HG03432 (cell line): ENCODE measurements around the gene PLA2G4E.

Source experiments
- ATAC-seq: cut with Tn5 transposase; IDR thresholded peaks from one replicate; pipeline ENCODE4 v1.9.1; 2021; ENCODE audit warnings: mild to moderate bottlenecking, moderate library complexity; ENCODE audit not compliant: unreplicated experiment

The PLA2G4E gene, protein sequence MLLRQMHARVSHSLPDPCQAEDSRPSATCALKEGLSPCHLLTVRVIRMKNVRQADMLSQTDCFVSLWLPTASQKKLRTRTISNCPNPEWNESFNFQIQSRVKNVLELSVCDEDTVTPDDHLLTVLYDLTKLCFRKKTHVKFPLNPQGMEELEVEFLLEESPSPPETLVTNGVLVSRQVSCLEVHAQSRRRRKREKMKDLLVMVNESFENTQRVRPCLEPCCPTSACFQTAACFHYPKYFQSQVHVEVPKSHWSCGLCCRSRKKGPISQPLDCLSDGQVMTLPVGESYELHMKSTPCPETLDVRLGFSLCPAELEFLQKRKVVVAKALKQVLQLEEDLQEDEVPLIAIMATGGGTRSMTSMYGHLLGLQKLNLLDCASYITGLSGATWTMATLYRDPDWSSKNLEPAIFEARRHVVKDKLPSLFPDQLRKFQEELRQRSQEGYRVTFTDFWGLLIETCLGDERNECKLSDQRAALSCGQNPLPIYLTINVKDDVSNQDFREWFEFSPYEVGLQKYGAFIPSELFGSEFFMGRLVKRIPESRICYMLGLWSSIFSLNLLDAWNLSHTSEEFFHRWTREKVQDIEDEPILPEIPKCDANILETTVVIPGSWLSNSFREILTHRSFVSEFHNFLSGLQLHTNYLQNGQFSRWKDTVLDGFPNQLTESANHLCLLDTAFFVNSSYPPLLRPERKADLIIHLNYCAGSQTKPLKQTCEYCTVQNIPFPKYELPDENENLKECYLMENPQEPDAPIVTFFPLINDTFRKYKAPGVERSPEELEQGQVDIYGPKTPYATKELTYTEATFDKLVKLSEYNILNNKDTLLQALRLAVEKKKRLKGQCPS

DNA sequence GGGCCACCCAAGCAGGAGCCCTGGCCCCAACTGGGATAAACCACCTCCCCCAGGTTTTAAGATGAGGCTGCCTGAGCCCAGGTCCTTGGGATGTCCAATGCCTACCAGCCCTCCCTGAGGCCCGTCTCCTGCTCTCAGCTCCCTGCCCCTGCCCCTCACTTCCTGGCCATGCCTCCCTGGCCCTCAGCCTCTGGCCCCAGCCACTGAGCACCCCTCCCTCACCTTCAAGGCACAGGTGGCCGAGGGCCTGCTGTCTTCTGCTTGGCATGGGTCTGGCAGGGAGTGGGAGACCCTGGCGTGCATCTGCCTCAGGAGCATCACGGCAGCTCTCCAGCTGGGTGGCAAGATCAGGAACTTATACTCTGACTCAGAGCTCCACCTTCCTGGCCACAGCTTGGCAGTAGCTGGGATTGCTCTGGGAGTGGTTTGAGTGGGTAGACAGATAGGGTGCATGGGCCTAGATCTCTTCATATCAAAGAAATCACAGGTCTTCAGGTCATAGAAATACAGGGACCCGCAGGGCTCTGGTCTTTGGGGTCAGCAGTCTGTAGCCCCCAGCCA is at the start of gene PLA2G4E:
Gene PLA2G4E, minus strand, starts transcription at position 330 of the 561 bp plus-strand sequence. Its CDS starts 12 bp downstream, at position 318.
- ATAC-seq: no peak

DNA sequence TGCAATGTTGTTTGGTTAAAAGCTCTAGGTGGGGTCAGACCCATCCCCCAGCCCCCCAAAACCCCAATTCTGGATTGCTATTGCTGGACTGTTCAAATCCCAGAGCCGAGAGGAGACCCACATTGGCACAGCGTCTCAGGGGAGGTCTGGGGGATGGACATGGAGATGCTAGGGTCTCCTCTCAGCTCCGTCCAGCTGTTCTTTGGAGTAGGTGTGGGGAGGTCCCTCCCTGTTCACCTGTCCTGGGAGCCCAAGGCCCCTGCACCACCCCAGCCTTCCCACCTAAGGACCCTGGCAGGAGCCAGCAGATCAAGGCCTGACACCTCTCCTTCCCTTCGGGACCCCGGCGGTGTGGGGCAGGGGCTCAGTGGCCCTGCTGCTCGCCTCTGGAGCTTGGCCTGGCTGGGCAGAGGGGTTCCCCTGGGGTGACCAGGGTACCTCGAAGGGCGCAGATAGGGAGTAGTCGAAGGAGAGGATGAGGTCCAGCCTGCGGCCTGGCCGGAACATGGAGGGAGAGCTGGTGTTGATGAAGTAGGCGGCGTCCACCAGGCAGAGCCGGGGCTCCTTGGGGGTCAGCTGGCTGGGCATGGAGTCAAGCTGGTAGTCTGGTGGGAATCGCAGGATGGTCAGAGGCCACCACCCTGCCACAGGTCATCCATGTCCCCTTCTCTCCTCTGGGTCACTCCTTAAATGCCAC is 49.6 kb upstream of the PLA2G4E start:
- ATAC-seq: no peak

DNA sequence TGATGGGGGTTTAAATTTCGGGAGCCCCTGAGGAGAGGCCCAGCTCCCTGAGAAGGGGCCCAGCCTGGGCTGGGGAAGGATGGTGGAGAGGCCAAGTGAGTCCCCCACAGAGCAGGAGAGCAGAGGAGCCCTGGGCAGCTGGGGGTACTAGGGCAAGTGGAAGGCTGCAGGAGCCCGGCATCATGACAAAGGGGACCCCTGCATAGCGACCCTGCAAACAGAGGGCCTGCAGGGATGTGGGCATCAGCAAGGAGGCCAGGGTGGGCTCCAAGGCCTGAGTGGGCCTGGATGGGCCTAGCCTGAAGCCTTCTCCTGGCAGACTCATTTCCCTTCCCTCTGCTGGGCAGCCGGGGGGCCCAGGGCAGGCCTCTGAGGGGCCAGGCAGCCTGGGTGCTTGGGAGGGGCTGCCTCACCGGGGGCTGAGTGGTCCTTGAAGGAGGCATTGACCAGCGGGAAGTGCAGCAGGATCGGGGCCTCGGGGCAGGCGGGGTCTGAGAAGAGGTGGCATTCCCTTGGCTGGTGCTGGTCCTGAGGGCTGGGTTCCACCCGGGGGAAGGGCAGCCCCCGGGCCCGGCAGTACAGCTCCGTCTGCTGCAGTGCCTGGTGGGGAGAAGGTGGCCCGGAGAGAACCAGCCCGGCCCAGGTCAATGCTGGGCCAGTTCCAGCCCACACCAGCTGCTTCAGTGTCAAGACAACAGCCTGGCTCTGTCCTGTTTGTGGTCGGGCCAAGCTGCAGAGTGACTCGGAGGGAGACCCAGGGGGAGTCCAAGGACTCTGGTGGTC is 48.8 kb upstream of the PLA2G4E start:
- ATAC-seq: no peak

DNA sequence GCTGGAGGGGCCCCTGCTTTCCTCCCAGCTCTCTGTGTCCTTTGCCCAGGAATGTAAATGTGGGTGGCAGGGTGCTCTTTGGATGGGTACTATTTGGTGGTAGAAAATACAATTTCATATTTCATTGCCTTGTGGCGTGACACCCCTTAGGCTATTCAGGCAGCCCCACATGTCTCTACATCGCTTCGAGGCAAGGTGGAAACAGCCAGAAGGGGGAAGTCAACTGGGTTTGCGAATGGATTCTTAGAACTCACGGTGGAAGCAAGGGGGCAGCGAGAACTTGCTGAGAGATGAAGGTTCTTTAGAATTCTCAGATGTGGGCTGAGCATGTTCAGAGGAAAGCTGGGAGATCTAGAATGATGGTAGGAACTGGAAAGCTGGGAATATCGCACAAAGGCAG is 48.2 kb upstream of the PLA2G4E start:
- ATAC-seq: no peak

DNA sequence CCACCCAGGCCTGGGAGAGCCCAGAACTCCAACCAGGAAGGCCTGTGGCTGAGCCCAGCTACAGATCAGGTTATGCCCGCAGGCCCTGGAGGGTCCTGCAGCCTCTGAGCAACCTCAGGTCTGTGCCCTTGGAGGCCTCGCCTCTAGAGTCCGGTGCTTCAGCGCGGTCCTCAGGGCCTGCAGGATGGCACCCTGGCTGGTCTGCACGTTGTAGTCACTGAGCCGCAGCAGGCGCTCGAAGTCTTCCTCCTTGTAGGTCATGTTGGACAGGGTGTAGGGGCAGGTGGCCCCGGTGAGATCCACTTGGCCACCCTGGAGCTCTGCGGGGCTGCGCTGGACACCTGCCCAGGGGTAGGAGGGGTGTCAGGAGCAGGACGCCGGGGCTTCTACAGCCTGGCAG is 47.8 kb upstream of the PLA2G4E start:
- no peak for ATAC-seq

DNA sequence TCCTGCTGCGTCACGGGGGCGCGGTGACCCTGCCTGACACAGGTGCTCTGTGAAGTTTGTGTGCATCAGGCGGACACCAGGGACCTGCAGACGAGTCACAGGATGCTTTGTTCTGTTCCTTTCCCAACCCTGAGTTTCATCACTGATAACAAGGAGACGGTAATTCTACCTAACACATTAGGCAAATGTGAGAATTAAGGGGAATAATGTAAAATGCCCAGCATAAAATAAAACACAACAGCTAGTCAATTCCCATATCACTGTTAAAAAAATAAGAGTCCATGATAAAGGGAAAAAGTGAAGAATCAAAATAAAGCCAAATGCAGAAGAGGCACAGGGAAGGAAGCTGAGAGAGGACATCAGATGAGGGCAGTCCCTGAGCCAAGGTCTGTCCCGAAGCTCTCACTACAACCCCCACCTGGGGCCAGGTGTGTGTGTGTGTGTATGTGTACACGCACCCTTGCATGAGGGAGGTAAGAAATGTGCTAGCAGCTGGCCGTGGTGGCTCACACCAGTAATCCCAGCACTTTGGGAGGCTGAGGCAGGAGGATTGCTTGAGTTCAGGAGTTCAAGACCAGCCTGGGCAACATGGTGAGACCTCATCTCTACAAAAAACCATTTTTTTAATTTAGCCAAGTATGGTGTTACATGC is 46.0 kb upstream of the PLA2G4E start:
- ATAC-seq: no peak

DNA sequence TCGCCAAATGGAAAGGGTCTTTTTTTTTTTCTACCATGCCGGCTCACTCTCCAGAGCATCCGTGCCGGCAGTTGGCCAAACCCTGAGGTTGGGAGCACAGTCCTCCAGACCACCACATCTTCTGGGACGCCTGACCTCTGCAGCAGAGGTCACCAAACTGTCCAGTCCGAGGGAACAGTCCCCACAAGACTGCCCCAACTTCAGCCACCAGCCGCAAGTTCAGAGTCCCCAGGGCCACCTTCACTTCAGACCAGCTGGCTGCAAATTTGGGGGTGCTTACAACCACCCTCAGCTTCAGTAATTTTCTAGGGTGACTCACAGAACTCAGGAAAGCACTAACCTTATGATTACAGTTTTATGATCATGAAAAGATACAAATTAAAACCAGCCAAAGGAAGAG is 44.6 kb upstream of the PLA2G4E start:
- no peak for ATAC-seq

DNA sequence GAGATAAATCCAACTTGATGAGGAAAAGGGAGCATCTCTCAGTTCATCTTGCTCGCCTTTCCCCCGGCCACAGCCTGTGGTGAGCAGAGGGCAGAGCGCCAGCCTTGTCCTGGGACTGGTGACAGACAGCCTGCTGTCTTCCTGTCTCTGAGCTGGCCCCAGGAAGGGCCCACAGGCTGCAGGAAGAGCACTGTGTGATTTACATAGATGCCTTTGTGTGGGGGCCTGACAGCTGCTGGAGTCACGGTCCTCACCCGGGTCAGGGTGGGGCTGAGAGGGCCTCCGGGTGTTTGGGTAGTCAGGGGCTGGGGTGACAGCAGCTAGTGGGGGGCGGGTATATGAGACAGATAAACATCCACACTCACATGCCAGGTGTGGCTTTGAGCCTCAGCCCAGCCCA is 44.2 kb upstream of the PLA2G4E start:
- ATAC-seq: no peak

DNA sequence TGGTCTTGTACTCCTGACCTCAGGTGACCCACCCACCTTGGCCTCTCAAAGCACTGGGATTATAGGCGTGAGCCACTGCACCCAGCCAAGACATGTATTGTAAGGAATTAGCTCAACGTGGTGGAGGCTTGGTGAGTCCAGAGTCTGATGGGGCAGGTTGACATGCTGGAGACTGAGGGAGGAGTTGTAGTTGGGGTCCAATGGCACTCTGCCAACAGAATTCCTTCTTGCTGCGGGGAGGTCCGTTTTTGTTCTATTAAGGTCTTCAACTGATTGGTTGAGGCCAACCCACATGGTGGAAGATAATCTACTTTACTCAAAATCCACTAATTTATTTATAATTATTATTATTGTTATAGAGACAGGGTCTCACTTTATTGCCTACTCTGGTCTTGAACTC is 43.4 kb upstream of the PLA2G4E start:
- no peak for ATAC-seq

DNA sequence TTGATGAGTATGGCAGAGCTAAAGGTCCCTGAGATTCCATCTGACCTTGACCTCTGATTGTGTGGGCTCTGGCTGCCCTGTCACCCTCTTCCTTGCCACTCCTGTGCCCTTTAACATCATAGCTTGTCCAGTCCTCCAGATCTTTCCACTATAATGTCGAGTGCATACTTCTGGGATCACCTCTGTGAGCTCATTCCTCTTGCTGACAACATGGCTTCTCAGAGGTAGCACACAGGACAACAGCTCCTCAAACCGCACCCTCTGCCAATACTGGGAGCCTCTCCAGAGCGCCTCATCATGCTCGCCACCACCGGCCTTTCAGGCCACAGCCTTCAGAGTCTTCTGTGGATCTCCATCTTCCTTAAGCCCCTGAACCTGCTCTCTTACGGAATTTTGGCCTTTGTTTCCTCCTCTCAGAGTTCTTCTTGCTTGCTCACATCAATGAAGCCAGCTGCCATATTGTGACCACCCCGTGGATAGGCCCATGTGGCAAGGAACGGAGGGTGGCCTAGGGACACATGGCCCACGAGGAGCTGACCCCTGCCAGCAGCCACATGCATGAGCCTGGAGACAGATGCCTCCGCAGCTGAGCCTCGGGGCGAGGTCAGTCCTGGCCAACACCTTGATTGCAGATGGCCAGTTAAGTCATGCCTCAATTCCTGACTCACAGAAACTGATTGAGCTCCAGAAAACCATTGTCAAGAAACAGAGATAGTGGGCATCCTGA is 42.4 kb upstream of the PLA2G4E start:
- ATAC-seq: no peak

DNA sequence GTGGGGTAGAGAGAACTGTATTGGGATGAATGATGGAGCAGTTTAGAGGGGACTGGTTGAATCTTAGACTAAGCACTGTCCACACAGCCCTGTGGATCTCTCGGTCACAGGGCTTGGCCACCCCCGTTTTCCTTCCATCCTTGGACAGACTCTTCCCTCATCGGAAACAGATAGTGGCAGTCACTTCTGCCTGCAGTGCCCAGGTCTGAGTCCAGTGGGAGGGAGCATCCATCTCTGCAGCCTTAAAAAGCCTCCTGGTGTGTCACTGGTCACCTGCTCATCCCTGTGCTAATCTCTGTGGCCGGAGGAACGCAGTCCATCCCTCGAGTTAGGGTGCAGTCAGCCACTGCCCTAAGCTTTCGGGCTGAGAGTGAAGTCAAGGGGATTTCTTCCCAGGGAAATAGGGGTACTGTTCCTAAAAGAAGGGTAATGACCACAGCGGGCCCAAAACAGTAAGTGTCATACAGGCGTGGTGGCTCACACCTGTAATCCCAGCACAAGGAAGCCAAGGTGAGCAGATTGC is 41.5 kb upstream of the PLA2G4E start:
- no peak for ATAC-seq

DNA sequence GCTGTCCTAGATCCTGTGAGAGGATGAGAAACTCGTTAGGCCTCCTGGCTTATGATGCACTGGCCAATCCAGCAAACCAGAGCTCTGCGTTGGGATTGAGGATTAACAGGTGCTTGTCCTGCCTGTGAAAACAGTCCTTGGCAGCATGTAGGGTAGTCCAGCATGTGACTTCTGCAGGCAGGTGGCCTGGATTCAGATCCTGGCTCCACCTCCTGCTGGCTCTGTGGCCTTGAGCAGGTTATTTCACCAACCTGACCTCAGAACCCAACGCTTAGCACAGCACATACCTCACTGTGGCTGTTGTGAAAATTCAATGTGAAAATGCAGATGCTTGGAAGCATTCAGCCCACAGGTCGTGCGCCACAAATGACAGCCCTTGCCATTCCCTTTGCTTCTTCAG is 40.0 kb upstream of the PLA2G4E start:
- no peak for ATAC-seq

DNA sequence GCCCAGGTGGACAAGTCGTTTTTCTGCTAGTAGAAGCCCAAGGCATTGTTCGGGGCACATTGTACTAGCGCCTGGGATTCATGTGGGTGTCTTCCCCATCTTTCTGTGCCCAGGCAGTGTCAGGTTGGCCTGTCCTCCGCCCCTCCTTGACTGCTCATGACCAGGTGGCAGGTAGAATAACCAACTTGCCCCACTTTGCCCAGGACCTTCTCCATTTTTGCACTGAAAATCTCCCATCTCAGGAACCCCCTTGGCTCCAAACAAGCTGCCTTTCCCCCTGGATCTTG is 39.6 kb upstream of the PLA2G4E start:
- ATAC-seq: no peak

DNA sequence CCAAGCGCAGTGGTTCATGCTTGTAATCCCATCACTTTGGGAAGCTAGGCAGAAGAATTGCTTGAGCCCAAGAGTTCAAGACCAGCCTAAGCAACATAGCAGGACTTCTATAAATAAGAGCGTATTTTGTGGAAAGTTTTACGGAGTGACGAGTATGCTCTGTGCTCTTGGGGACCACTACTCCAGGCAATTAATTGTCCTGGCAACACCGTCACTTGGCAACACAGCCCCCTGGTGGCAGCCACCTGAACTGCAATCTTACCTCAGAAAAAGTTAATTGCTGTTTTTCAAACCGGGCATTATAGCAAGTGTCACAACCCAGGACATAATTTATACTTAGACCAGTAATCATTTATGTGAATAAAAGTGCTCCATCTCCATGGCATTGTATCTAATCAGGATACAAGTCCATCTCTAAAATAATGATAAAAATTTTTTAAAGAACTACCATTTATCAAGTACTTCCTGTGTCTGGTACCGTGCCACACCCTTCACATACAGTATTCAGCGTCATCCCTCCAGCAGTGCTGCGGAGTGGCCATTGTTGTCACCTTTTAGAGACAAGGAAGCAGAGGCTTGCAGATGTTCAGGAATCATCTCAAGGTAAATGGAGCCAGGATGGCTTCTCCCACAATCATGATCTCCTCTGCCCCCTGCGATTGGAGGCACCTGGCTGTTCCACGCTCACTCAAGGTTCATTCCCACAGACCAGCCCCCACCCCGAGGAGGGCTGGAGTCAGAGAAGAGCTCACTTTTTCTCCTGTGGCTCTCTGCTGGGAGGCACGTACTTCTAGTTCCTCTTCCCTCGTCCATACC is 39.0 kb upstream of the PLA2G4E start:
- ATAC-seq: no peak

DNA sequence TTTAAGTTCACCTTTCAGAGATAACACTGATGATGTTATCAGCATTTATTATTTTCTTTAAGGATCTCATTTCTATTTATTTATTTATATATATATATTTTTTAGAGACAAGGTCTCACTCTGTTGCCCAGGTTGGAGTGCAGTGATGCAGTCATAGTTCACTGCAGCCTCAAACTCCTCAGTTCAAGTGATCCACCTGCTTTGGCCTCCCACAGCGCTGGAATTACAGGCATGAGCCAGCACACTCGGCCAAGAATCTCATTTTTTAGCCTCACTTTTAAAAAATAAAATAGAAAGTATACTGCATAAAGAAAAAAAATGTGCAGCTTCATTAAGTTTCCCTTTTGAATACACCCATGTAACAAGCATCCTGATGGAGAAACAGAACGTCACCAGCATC is 37.9 kb upstream of the PLA2G4E start:
- ATAC-seq: no peak

DNA sequence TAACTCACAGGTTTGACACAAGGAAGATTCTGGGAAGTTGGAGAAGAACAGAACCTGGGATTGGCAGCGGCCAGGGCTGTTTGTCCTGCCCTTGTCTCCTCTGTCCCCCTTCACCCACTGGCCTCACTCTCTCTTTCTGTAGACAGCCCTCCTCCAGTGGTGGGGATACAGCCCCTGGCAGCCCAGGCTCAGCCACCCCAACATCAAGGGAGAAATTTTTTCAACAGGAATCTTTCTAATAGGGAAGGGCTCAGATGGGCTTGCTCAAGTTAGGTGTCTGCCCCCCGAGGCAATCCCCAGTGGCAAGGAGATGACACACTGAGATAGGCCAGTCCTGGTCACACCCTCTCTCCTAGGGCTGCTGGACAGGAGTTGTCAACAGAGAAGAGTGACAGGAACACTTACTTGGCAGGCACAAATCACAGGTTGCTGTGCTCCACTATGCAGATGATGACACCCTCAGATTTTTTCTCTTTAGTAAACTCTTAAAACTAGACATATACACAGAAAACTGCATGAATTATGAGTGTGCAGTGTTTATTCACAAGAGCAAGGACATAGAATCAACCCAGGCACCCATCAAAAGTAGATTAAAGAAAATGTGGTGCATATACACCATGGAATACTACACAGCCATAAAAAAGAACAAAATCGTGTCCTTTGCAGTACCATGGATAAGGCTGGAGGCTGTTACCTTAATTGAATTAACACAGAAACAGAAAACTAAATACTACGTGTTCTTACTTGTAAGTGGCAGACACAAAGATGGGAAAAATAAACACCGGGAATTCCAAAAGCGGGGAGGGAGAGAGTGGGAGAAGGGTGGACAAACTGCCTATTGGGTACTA is 37.2 kb upstream of the PLA2G4E start:
- ATAC-seq: no peak

DNA sequence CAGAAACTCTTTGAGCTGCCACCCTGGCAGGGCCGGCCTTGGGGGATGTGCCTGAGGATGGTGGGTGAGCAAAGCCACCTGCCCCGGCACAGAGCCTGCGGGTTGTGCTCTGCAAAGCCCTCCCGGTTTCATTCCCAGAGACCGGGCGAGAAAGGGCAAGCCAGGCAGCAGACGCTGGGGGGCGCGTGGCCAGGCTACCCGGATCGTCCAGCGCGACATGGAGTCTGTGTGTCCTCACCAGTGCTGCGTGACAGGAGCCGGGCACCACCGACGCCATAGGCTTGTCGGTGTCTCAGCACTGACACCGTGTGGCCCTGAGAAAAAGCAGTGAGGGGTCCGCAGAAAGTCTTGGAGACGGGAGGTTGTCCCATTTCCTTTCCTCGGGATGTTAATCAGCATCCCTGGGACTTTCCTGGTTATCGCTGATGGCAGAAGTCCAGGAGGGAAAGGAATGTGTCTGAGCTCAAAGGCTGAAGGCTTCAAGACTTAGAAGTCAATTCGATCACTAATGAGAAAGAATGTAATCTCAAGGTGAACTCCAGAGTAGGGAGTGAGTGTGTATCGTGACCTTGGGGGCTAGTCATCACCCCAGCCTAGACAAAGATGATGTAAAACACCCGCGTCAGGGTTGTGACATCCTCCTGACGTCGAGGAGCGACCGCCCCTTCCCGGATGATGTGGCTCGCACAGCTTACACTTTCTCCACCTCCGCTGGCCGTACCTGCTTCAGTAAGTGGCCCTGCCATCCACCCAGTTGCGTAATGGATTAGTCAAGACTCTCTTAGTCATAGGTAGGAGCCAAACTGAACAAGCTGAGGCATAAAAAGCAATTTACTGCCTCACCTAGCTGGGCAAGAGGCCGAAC is 36.3 kb upstream of the PLA2G4E start:
- no peak for ATAC-seq
